Cardiac septum (tissue), 1 donor: Measurements from ENCODE around the gene HELB. TPM values are rescaled to one million over a fixed set of nuclear protein-coding genes. Genes with fewer than 3 reads are reported as not detected.
"Not testable (repeated sequence)": the region's sequence is repeated elsewhere in the genome, so short reads cannot be mapped to it uniquely, and the experiment has no call there.

Source experiments
- DNase-seq: peaks from one replicate; pipeline ENCODE4 v3.0.0-alpha.2; 2020; ENCODE audit warnings: low spot score
- intact Hi-C: fragments of 100-400 bp; cut with DNase I; formaldehyde crosslinking; loops from one replicate; pipeline ENCODE4 v1.14.0; 2022
- total RNA-seq: library from RNA; stranded (reverse); fragmentation: NEBNext Ultra II Directional; extraction: Animal tissue kit (Norgen Biotek cat#: 25700); gene quantifications from one replicate; pipeline ENCODE4 v1.2.1, GENCODE V29; 2021
- donor health status: DM: no; HTN: no; CAD: no.

Gene HELB
- total RNA-seq, 1 donor from 2014 or later = 1.6 TPM

GRCh38 chr12:66297080-66297479 lies 5.2 kb upstream of the HELB start:
- DNase-seq = no peak
- intact Hi-C loops = no loop called here

- intact Hi-C loops = no loop called here
- no peak for DNase-seq
Measured at GRCh38 chr12:66297923-66298322, 4.4 kb upstream of the HELB start.

GRCh38 chr12:66302827-66303169 lies 505 bp downstream of the HELB start:
- no peak for DNase-seq
- intact Hi-C loops = loop anchor here (10.0 kb wide), 1 partner anchor 158 kb away; no protein-coding TSS in a partner anchor

GRCh38 chr12:66303316-66303804 lies 1.1 kb downstream of the HELB start:
- intact Hi-C loops = loop anchor here (10.0 kb wide), 1 partner anchor 159 kb away; no protein-coding TSS in a partner anchor

GRCh38 chr12:66304296-66304900 lies 2.1 kb downstream of the HELB start:
- no peak for DNase-seq
- intact Hi-C loops = loop anchor here (10.0 kb wide), 1 partner anchor 160 kb away; no protein-coding TSS in a partner anchor

More at GRCh38 chr12:66303316-66303804, 1.1 kb downstream of the HELB start:
- DNase-seq = not testable (repeated sequence)

GRCh38 chr12:66309606-66310005 lies 7.3 kb downstream of the HELB start:
- intact Hi-C loops = loop anchor here (10.0 kb wide), 1 partner anchor 165 kb away; no protein-coding TSS in a partner anchor

GRCh38 chr12:66312189-66312588 lies 9.9 kb downstream of the HELB start:
- no peak for DNase-seq
- intact Hi-C loops = no loop called here

More at GRCh38 chr12:66309606-66310005, 7.3 kb downstream of the HELB start:
- no peak for DNase-seq

- DNase-seq = no peak
- intact Hi-C loops = no loop called here
Measured at GRCh38 chr12:66314278-66314677, 12.0 kb downstream of the HELB start.

GRCh38 chr12:66319266-66319954 lies 17.1 kb downstream of the HELB start:
- no peak for DNase-seq
- intact Hi-C loops = no loop called here

- no peak for DNase-seq
- intact Hi-C loops = no loop called here
Measured at GRCh38 chr12:66320996-66321395, 18.7 kb downstream of the HELB start.

- intact Hi-C loops = no loop called here
- DNase-seq = no peak
Measured at GRCh38 chr12:66321435-66321834, 19.1 kb downstream of the HELB start.

GRCh38 chr12:66323017-66323416 lies 20.7 kb downstream of the HELB start:
- intact Hi-C loops = no loop called here

GRCh38 chr12:66329941-66330340 lies 27.6 kb downstream of the HELB start:
- intact Hi-C loops = no loop called here
- no peak for DNase-seq

More at GRCh38 chr12:66323017-66323416, 20.7 kb downstream of the HELB start:
- DNase-seq = no peak

- DNase-seq = no peak
- intact Hi-C loops = no loop called here
Measured at GRCh38 chr12:66331016-66331415, 28.7 kb downstream of the HELB start.

- DNase-seq = no peak
- intact Hi-C loops = no loop called here
Measured at GRCh38 chr12:66331814-66332213, 29.5 kb downstream of the HELB start.

- no peak for DNase-seq
- intact Hi-C loops = no loop called here
Measured at GRCh38 chr12:66335746-66336145, 33.5 kb downstream of the HELB start.

GRCh38 chr12:66337381-66338010 lies 35.2 kb downstream of the HELB start:
- DNase-seq = no peak
- intact Hi-C loops = no loop called here

- DNase-seq = no peak
- intact Hi-C loops = no loop called here
Measured at GRCh38 chr12:66340131-66340530, 37.8 kb downstream of the HELB start.

GRCh38 chr12:66341126-66341525 lies 38.8 kb downstream of the HELB start:
- DNase-seq = no peak
- intact Hi-C loops = no loop called here

GRCh38 chr12:66345212-66345611 lies 42.9 kb downstream of the HELB start:
- intact Hi-C loops = no loop called here

GRCh38 chr12:66345956-66346355 lies 43.7 kb downstream of the HELB start:
- no peak for DNase-seq

More at GRCh38 chr12:66345212-66345611, 42.9 kb downstream of the HELB start:
- DNase-seq = no peak

More at GRCh38 chr12:66345956-66346355, 43.7 kb downstream of the HELB start:
- intact Hi-C loops = no loop called here
